Measurements from ENCODE around the gene DRC3.

The DRC3 gene

GRCh38 chr17:18020971-18021370 lies 48.3 kb downstream of the DRC3 start:
- DNase-seq (ENCODE audit: low read depth, low spot score): no peak

- no peak for DNase-seq (ENCODE audit: low read depth, low spot score)
Observed at GRCh38 chr17:18021372-18021771, 48.7 kb downstream of the DRC3 start.

GRCh38 chr17:18025241-18025944 lies 52.7 kb downstream of the DRC3 start:
- DNase-seq (ENCODE audit: low read depth, low spot score): no peak

GRCh38 chr17:18025945-18026776 lies 53.5 kb downstream of the DRC3 start:
- DNase-seq (ENCODE audit: low read depth, low spot score): no peak

GRCh38 chr17:18027280-18027679 lies 54.6 kb downstream of the DRC3 start:
- DNase-seq (ENCODE audit: low read depth, low spot score): no peak

GRCh38 chr17:18028114-18028951 lies 55.7 kb downstream of the DRC3 start:
- DNase-seq (ENCODE audit: low read depth, low spot score): no peak

- no peak for DNase-seq (ENCODE audit: low read depth, low spot score)
Observed at GRCh38 chr17:18028952-18029540, 56.4 kb downstream of the DRC3 start.

GRCh38 chr17:18031955-18032354 lies 59.3 kb downstream of the DRC3 start:
- no peak for DNase-seq (ENCODE audit: low read depth, low spot score)

GRCh38 chr17:18033442-18034099 lies 60.9 kb downstream of the DRC3 start:
- no peak for DNase-seq (ENCODE audit: low read depth, low spot score)

GRCh38 chr17:18035704-18036103 lies 63.0 kb downstream of the DRC3 start:
- DNase-seq (ENCODE audit: low read depth, low spot score): no peak

- no peak for DNase-seq (ENCODE audit: low read depth, low spot score)
Observed at GRCh38 chr17:18037486-18037885, 64.8 kb downstream of the DRC3 start.

GRCh38 chr17:18038149-18038850 lies 65.6 kb downstream of the DRC3 start:
- no peak for DNase-seq (ENCODE audit: low read depth, low spot score)

- DNase-seq (ENCODE audit: low read depth, low spot score): peak; percentile 99
Observed at GRCh38 chr17:18038861-18039534, 66.3 kb downstream of the DRC3 start, which contains the start of the genes ATPAF2 and GID4. TSS of gene ATPAF2 (minus strand) at chr17:18039168. CDS start at chr17:18039013, 155 bp downstream. TSS of gene GID4 (plus strand) at chr17:18039408. CDS start at chr17:18039465, 57 bp downstream.

GRCh38 chr17:18039535-18040260 lies 67.0 kb downstream of the DRC3 start:
- DNase-seq (ENCODE audit: low read depth, low spot score): no peak

GRCh38 chr17:18040261-18040858 lies 67.7 kb downstream of the DRC3 start:
- no peak for DNase-seq (ENCODE audit: low read depth, low spot score)

- DNase-seq (ENCODE audit: low read depth, low spot score): no peak
Observed at GRCh38 chr17:18041776-18042175, 69.1 kb downstream of the DRC3 start.

GRCh38 chr17:18042983-18043382 lies 70.3 kb downstream of the DRC3 start:
- no peak for DNase-seq (ENCODE audit: low read depth, low spot score)

GRCh38 chr17:18043491-18043890 lies 70.8 kb downstream of the DRC3 start:
- DNase-seq (ENCODE audit: low read depth, low spot score): no peak

- DNase-seq (ENCODE audit: low read depth, low spot score): no peak
Observed at GRCh38 chr17:18044609-18045008, 71.9 kb downstream of the DRC3 start.
